ENCODE data around the gene PRRT1.

Gene PRRT1

GRCh38 chr6:32175711-32176475, 24.2 kb upstream of the PRRT1 start, which contains the start of gene AGPAT1:
TSS of gene AGPAT1 (minus strand) at chr6:32176084. CDS start at chr6:32171496, 4,588 bp downstream.
- TF ChIP-seq CTCF (IDR thresholded peaks at IDR 0.05; ENCODE audit: low read length, missing control alignments): no peak
- H3K4me3 ChIP-seq (replicated peaks; ENCODE audit: low read depth, low read length): peak within 1 kb of the TSS; percentile 87
- DNase-seq (ENCODE audit: low read depth): peak; percentile 98

- H3K4me3 ChIP-seq (replicated peaks; ENCODE audit: low read depth, low read length): peak overlapping the region; percentile 87
- TF ChIP-seq CTCF (IDR thresholded peaks at IDR 0.05; ENCODE audit: low read length, missing control alignments): no peak
- DNase-seq (ENCODE audit: low read depth): no peak
These were observed 23.6 kb upstream of the PRRT1 start for GRCh38 chr6:32175322-32175710.

- peak overlapping the region; percentile 87 for H3K4me3 ChIP-seq (replicated peaks; ENCODE audit: low read depth, low read length)
- no peak for DNase-seq (ENCODE audit: low read depth)
- TF ChIP-seq CTCF (IDR thresholded peaks at IDR 0.05; ENCODE audit: low read length, missing control alignments): no peak
These were observed 22.7 kb upstream of the PRRT1 start for GRCh38 chr6:32174416-32174815.

- TF ChIP-seq CTCF (IDR thresholded peaks at IDR 0.05; ENCODE audit: low read length, missing control alignments): no peak
- no peak overlapping the region for H3K4me3 ChIP-seq (replicated peaks; ENCODE audit: low read depth, low read length)
- DNase-seq (ENCODE audit: low read depth): no peak
These were observed 21.4 kb upstream of the PRRT1 start for GRCh38 chr6:32173051-32173727.

- H3K4me3 ChIP-seq (replicated peaks; ENCODE audit: low read depth, low read length): no peak overlapping the region
- DNase-seq (ENCODE audit: low read depth): no peak
- no peak for TF ChIP-seq CTCF (IDR thresholded peaks at IDR 0.05; ENCODE audit: low read length, missing control alignments)
These were observed 19.5 kb upstream of the PRRT1 start for GRCh38 chr6:32171234-32171633.

- TF ChIP-seq CTCF (IDR thresholded peaks at IDR 0.05; ENCODE audit: low read length, missing control alignments): no peak
- H3K4me3 ChIP-seq (replicated peaks; ENCODE audit: low read depth, low read length): no peak overlapping the region
- DNase-seq (ENCODE audit: low read depth): no peak
These were observed 18.6 kb upstream of the PRRT1 start for GRCh38 chr6:32170294-32170693.

Measured in fibroblast of pulmonary artery (primary cell).